Fibroblast of gingiva (primary cell): ENCODE measurements around the gene TTR.

Experiments
- DNase-seq: peaks from one replicate; pipeline ENCODE4 v3.0.0-alpha.2; 2011; ENCODE audit warnings: low read depth

The TTR gene

DNA sequence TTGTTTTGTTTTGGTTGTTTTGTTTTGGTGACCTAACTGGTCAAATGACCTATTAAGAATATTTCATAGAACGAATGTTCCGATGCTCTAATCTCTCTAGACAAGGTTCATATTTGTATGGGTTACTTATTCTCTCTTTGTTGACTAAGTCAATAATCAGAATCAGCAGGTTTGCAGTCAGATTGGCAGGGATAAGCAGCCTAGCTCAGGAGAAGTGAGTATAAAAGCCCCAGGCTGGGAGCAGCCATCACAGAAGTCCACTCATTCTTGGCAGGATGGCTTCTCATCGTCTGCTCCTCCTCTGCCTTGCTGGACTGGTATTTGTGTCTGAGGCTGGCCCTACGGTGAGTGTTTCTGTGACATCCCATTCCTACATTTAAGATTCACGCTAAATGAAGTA, at the start of gene TTR:
Gene TTR (plus strand): TSS at position 250 of the 400 bp plus-strand sequence. CDS start 26 bp downstream, at position 276.
- DNase-seq: no peak

DNA sequence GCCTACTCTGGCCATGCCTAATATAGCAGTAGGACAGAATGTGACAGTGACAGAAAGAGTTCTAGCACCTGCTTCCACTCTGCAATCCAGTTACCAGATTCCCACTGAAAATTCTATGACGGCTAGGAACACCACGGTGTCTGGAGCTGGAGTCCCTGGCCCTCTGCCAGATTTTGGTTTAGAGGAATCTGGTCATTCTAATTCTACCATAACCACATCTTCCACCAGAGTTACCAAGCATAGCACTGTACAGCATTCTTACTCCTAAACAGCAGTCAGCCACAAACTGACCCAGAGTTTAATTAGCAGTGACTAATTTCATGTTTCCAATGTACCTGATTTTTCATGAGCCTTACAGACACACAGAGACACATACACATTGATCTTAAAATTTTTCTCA, 45.2 kb upstream of the TTR start:
- no peak for DNase-seq

DNA sequence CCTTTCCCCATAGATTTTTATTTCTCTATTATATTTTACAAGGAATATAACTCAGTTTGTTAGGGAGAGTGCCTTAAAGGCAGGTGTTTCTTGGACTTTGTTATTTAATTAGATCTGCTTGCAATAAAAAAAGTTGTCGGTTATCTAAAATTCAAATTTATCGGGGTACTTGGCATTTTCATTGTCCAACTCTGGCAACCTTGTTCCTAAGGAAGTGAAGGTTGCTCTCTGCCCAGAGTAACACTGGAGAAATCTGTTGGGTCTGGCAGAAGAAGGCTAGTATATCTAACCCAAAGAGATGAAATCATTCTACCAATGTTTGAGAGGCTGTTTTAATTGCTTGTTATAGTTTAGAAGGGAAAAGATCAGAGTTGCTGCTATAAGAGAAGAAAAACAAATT, 42.8 kb upstream of the TTR start:
- no peak for DNase-seq

DNA sequence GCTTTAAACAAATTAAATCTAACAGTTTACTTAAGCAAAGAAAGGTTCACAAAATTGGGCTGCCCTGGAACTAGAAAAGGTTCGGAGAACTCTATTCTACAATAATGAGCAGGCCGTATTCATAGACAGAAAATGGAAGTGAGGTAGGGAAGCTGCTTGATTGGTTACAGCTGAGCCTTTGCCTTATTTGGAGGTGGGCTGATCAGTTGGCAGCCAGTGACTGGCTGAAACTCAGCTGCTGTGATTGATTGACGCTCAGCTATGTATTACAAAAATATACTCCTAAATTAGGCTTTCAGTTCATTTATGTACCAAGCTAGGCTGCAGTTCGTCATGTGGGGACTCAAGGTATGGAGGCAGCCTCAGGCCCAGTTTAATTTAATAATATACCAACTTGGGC, 42.3 kb upstream of the TTR start:
- DNase-seq: no peak

DNA sequence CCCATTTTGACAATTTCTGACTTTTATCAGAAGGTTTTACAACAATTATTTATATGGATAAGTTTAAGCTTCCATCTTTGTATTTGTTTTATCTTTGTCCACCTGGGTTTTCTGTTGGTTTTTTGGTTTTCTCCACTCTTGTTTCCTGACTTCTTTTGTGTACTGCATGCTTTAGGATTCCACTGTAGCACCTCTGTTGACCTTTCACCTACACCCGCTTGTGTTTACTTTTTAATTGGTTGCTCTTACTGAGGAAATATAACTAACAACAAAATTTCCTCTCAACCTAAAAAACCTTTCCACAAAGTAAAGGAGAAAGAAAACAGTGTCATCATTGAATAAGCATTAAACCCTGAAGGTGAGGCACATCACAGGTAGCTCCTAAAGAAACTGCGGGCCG, 39.8 kb upstream of the TTR start:
- no peak for DNase-seq

DNA sequence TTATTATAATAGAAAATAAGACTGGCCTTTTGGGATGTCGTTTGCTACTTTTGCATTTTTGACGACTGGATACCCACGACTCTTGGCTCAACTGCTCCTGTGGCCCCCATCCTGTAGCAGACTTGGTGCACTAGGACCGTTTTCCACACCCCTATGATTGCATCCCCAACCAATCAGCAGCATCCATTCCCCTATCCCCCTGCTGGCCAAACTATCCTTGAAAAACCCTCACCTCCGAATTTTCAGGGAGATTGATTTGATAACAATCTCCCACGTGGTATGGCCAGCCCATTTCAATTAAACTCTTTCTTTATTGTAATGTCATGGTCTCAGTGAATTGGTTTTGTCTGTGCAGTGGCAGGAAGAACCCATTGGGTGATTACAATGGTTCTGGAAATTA, 37.9 kb upstream of the TTR start:
- no peak for DNase-seq

DNA sequence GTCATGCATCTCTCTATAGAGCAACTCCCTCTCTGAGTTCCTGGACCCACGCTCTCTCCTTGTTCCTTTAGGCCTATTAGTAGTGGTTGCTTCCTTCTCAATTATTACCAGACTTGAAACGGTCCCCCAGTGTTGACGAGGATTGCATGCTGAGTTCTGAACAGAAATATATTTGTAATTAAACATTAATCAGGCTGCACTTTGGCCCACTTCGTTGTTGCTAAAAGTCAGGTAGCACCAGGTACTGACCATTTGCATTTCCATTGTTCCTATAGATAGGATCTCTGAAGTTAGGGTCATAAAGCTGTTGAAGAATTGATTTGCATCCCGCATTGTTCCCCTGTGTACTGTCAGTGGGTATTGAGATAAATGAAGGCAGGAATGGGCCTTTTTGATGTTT, 36.9 kb upstream of the TTR start:
- DNase-seq: no peak

DNA sequence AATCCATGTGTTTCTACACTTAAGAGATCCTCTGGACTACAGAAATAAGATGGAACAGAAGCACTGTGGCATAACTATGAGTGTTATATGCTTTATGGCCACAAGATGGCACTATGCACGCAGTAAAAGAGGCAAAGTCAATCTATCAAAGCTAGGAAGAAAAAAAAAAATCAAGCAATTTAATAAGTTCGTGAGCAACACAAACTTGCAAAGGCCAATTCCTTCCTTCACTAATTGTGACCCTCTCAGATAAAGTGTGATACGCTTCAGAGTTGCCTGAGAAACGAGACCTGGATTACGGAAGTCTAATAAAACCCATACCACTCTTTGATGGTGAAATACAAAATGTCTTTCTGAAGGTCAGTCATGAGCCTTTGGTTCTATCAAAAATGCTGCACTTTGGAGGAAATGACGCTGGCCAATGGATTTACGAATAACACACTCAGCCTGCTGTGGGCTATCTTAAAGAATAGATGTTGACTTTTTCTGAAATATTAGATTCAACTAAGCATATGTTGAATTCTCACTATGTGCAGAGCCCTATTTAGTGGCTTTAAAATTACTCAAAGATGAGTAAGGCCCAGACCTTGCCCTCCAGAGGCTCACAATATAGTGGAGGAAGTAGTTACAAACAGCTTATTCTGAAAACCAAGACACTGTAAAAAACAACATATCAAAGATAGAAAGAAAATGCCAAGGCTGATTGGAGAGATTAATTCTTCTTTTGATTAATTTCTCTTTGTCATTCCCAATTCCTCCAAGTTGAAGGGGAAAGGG, 35.5 kb upstream of the TTR start:
- DNase-seq: peak; percentile 57

DNA sequence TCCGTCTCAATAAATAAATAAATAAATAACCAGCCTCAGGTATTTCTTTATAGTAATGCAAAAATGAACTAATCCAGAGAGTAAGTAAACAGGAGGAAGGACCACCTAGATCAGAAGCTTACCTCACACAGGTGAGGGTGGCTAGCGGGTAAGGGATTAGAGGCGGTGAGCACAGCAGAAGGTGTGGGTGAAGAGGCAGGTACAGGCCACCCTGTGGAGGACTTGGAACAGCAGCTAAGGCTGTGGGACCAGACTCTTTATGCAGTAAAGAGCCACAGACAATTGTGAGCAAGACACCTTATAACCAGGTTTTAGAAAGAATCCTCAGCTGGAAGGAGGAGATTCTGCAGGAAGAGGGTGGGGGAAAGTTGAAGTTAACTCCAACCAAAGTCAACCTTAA, 34.2 kb upstream of the TTR start:
- no peak for DNase-seq

DNA sequence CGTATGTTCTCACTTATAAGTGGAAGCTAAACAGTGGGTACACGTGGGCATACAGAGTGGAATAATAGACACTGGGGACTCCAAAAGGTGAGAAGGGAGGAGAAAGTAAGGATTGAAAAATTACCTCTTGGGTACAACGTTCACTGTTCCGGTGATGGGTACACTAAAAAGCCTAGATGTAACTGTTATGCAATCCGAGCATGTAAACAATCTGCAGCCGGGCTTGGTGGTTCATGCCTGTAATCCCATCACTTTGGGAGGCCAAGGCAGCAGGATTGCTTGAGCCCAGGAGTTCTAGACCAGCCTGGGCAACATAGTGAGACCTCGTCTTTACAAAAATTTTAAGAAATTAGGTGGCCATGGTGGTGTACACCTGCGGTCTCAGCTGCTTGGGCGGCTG, 33.1 kb upstream of the TTR start:
- no peak for DNase-seq

DNA sequence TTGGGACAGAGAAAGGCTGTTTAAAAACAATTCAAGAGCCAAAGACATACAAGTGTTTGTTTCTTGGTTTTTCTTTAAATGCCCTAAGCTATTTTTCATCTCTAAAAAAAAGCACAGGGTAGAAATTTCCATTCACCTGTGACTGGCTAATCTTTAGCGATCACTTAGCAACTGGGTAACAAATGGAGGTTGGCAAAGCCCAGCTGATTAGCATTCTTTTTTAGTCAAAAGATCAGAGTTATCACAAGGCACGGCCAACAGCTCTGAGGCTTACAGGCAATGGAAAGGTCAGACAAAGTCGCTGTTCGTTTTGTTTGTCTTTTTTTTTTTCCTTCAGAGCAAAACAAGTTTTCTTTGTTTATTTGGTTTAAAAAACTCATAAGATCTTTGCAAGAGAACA, 29.0 kb upstream of the TTR start:
- no peak for DNase-seq

DNA sequence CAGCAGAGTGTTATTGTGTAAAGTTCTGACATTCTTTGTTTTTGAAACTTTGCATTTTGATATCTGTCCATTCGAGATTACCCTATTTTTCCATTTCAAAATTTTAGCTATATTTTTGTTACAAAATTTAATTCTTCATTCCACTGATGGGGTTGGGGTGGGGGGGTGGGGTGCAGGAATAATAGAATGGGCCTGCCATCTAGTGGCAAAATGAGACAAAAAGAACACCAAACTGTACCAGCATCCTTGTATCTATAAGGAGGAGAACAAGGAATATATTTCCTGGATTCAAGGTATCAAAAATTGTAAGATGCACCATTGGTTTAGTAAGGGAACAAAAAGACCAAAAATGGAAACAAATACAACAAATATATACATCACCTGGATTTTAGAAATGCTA, 27.9 kb upstream of the TTR start:
- no peak for DNase-seq

DNA sequence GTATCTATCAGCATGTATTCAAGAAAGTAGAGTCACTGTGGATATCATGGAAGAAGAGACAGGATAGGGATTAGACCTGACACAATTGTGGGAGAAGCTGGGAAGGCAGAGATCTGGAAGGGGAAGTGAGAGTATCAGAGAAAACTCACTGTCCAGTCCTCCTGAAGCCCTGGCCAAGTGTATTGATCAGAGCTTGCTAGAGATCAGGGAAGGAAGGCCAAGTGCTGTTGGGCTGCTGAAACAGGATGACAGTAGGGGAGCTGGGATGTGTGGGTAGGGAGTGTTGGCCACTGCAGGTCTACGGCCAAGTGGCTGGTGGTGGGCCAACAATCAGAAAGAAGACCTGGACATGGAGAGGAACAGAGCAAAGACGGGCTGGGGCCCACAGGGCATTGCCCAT, 26.3 kb upstream of the TTR start:
- DNase-seq: no peak

DNA sequence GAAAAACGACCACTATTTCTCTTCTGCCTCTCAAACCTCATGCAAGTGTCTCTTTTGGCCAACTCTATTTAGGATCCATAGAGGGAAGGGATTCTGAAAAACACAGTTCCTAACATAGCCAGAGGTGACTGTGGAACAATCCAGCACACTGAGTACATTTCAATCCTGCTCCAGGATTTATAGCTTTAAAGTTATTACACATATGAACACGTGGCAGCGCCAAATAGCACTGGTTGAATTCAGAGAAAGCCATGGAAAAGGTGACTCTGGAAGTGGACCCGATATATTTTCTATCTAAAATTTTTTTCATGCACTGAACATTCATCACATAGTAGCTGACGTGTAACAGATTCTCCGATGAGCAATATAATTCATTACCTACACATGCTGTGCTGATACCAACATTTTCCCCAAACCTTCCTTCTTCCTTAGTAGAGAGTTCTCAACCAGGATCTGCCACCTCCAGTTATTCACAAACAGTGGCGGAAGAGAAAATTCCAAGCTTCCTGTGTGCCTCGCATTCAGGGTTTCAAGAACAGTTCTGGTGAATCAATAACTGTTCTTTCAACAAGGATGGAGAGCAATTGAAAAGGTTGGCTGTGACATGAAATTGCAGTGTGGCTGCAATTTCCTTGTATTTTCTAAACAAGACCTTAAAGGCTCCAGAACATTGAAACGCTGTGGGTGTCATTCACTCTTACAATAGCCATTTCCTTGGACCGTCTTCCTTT, 25.7 kb upstream of the TTR start:
- no peak for DNase-seq

DNA sequence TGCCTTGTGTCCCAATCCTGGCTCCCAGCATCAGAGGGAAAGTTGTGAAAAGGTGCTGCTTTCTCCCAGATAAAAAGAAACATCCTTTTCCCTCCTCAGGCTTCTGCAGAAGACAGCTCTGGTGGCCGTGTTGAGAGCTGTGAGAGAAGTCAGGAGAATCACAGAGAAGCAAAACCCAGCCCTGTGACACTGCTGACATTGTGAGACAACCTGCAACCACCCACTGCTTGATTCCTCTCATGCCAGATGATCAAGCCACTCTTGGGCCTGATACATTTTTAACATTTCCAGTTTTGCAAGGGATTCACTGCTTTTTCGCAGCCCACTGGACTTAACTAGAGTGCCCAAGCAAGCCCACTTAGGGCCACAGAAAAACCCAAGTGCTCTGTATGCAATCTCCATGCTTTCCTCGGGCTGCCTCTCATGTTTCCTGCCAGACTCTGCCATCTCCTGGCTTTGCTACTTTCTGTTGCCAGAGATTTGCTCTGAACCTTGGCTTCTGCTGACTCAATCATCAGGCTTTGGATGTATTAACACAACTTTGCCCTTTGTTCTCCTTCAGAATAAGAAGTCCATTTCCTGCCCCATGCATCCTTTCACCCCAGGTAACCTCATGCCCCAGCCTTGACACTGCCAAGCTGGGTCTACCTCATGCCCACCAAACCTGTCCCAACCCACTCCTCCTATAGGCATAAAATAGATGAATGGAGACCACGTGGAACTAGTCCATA, 24.9 kb upstream of the TTR start:
- no peak for DNase-seq

DNA sequence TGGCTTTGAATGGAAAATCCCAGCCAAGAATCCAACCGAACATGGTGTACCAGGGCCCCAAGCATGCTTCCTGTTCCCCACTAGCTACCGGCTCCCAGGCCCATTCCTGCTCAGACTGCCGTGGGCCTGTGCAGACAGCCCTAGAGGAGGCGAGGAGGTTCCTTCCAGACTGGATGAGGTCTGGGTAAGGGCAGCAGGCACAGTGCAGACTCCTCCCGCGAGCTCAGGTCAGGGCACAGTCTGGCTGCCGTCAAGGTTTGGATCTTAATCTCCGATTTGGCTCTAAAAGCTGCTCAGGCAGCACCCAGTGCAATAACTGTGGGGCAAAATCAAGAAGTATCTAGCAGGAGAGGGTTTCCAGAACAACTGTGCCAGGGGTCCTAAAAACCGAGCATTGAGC, 19.3 kb upstream of the TTR start:
- no peak for DNase-seq

DNA sequence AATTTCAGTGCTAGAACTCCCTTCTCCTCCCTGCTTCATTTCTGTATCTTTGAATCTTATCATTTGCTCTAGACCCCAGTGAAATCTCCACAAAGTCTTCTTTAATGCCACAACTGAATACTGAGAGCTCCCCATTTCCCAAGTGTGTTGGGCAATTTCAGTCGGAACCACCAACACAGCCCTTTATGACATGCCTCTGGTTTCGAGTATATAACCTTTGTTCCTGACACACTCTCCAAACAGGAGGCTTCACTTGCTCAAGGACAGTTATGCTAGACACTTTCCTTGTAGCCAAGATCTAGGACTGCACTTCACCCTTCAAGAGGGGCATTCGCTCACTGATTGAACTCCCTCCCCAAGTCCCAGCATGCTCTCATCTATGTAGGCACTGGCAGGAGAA, 18.6 kb upstream of the TTR start:
- no peak for DNase-seq

DNA sequence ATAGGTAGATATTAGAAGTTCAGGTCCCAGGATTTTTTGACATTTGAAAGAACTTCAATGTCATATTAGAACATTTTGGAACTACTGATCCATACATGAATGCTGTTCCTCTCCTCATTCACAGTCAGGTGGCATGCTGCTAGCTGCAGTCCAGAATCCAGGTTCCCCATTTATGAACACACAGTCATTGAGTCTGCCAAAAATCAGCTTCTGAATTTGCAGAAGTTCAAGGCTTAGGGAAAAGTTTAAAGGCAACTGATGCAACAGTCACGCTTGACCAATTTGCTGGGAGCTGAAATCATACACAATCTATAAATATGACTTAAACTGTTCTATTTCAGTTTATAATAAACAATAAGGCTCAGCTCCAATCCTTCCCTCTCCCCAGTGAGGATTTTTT, 17.3 kb upstream of the TTR start:
- DNase-seq: no peak

DNA sequence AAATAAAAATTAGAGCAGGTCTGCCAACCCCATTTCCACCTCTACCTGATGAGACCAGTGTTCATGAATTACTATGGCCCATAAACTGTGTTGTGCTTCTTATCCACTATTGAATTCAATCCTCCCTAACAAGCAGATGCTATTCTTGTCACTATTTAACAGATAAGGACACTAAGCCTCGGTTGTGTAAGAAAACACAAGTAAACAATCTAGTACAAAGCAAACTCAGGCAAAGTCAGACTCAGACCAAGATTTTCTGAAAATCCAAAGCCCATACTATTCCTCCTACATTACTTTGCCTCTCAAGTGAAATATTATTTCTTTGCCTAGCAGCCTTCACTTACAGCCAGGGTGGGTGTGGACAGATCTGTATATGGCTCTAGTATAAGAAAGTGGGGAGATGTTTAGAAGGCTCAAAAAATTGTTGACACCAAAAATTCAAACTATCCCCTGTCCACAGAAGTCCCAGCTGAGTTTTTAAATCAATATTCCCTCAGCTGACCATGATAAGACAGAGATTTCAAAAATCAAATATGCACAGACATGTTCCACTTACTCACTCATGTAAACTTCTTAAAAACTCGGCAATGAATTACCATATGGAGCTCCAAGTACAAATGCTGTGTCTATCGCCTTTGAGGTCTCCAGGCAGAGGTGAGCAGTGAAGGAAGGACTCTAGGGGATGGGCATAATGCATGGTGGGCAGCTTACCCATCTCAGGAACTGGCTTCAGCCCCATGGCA, 16.0 kb upstream of the TTR start:
- no peak for DNase-seq

DNA sequence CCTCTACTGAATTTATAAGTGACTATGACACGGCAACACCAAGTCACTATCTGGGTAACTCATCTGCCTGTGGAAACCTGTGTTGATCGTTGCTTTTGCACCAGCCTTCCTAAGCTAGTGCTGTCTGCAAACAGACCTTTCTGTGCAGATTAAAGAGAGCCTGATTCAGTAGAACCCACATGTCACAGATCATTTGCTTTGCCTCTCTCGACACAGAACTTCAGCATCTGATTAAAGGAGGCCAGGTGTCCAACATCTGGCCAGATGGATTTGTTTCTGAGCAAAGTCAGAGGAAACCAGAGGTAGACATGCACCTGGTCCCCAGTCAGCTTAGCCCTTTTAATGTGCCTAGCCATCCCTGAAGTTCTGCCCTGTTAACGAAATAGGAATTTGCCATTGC, 15.0 kb upstream of the TTR start:
- DNase-seq: no peak

DNA sequence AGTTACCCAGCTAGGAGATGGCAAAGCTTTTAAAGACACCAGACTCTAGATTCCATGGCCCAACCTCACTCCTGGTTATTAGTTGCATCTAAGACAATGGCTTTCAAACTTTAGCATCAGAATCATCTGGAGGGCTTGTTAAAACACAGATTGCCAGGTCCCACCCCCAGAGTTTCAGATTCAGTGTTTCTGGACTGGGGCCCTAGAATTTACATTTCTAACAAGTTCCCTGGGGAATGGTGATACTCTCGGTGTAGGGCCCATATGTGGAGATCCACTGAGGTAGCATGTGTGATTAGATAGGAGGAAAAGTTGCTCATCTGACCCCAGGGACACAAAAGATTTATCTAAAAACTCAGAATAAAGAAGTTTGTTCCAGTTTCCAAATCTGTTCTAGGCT, 14.5 kb upstream of the TTR start:
- no peak for DNase-seq

DNA sequence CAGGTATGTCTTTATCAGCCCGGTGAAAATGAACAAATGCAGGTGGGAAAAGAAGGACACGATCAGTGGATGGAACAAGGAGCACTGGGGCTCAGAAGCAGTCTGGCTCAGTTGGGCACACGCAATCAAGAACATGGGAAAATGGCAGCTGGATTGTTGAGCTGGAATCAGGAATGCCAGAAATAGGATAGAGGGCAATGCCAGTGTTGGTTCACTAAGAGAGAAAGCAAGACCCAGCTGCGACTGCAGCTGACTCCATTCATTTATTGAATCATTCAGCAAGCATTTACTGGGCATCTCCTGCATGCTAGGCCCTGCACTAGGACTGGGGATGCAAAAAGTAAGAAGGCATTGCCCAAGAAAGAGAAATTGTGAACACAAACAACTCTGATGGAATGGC, 13.6 kb upstream of the TTR start:
- DNase-seq: no peak

DNA sequence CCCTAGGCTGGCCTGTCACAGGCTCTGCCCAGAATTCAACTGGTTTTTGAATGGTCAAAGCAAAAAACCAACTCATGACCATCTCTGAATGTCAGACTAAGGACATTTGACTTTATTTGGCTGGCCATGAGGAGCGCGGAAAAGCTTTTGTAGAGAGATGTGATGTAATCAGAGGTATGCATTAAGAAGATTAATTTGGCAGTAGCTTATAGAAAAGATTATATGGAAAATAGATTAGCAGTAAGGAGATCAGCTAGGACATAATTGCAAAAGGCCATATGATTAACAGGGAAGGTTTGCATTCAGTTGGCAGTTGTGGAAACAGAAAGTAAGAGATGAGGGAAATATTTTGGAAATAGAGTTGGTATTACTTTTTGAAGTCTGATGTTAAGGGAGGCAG, 12.3 kb upstream of the TTR start:
- DNase-seq: no peak
